Measurements from ENCODE around the gene IFNAR1. TPM values are rescaled to one million over a fixed set of nuclear protein-coding genes. Genes with fewer than 3 reads are reported as not detected.

Gene IFNAR1
- total and polyA plus RNA-seq, 9 of the 15 experiments (the other 6 are each of a cell fraction or from before 2014, with no cell fraction given): 8.6 to 31.8 (median 14.8) TPM

DNA sequence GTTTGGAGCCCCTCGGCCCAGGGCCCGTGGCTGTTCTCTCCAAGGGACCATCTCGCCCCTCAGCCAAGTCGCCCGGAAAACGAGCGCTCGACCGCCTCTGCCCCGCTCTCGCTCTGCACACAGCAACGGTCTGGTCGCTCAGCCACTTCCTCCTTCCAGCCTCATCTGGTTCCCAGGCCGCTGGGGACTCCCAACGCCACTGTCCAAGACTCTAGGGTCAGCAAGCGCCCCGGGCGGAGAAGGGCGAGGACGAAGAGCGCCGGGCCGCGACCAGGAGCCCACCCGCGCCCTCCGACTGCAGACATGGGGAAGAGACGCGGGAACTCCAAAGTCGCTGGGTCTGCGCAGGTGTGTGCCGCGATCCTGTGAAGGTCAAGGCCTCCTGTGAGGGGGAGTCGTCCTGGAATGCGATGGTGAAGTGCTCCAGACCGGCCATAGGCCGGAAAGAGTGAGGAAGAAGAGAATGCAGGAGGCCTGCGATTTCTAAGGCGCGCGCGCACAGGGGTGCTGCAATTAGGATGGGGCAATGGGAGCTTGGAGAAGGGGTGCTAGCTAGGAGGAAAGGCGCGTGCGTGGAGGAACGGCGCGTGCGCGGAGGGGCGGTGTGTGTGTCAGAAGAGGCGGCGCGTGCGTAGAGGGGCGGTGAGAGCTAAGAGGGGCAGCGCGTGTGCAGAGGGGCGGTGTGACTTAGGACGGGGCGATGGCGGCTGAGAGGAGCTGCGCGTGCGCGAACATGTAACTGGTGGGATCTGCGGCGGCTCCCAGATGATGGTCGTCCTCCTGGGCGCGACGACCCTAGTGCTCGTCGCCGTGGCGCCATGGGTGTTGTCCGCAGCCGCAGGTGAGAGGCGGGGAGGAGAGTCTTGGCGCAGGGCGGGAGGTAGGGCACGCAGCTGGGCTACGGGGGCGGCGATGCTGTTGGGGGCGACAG is at the start of gene IFNAR1 (continued):
- TF ChIP-seq ZFP1 (CRISPR knock-in tag; IDR thresholded peaks at IDR 0.05) (no peak), MTA1 (IDR thresholded peaks at IDR 0.05; ENCODE audit: borderline replicate concordance) (peak; percentile 80), ZZZ3 (IDR thresholded peaks at IDR 0.05) (no peak), PCBP2 (IDR thresholded peaks at IDR 0.05; ENCODE audit: low read depth, low read length, poor library complexity, severe bottlenecking) (no peak), KDM5B (IDR thresholded peaks at IDR 0.05; ENCODE audit: insufficient replicate concordance, low read depth, low read length) (peak; percentile 83), PYGO2 (tag; IDR thresholded peaks at IDR 0.05) (no peak), PHTF2 (CRISPR knock-in tag; IDR thresholded peaks at IDR 0.05) (0 out of 2 replicates have a peak, but pooled peaks have one; percentile 47), SMAD4 (CRISPR knock-in tag; conservative IDR thresholded peaks at IDR 0.05) (peak; percentile 13; the same call in 1 of the 2 replicates), MCM7 (IDR thresholded peaks at IDR 0.05) (no peak), ZEB2 (IDR thresholded peaks at IDR 0.05) (peak; percentile 84), BRD9 (IDR thresholded peaks at IDR 0.05; ENCODE audit: low read depth, partially characterized antibody) (peak; percentile 73), FOSL1 (tag; conservative IDR thresholded peaks at IDR 0.05) (peak; percentile 22; the same call in 1 of the 2 replicates), ID3 (CRISPR knock-in tag; IDR thresholded peaks at IDR 0.05) (no peak), ID3 (tag; IDR thresholded peaks at IDR 0.05) (peak; percentile 89; the same call in 1 of the 2 replicates), HDAC2 (IDR thresholded peaks at IDR 0.05) (peak; percentile 86), CBX8 (IDR thresholded peaks at IDR 0.05; ENCODE audit: borderline replicate concordance, extremely low read depth, low read depth, low read length, poor library complexity, severe bottlenecking) (no peak), RFX7 (CRISPR knock-in tag; IDR thresholded peaks at IDR 0.05) (no peak)
- TF ChIP-seq, protein P1, sequence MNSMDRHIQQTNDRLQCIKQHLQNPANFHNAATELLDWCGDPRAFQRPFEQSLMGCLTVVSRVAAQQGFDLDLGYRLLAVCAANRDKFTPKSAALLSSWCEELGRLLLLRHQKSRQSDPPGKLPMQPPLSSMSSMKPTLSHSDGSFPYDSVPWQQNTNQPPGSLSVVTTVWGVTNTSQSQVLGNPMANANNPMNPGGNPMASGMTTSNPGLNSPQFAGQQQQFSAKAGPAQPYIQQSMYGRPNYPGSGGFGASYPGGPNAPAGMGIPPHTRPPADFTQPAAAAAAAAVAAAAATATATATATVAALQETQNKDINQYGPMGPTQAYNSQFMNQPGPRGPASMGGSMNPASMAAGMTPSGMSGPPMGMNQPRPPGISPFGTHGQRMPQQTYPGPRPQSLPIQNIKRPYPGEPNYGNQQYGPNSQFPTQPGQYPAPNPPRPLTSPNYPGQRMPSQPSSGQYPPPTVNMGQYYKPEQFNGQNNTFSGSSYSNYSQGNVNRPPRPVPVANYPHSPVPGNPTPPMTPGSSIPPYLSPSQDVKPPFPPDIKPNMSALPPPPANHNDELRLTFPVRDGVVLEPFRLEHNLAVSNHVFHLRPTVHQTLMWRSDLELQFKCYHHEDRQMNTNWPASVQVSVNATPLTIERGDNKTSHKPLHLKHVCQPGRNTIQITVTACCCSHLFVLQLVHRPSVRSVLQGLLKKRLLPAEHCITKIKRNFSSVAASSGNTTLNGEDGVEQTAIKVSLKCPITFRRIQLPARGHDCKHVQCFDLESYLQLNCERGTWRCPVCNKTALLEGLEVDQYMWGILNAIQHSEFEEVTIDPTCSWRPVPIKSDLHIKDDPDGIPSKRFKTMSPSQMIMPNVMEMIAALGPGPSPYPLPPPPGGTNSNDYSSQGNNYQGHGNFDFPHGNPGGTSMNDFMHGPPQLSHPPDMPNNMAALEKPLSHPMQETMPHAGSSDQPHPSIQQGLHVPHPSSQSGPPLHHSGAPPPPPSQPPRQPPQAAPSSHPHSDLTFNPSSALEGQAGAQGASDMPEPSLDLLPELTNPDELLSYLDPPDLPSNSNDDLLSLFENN (IDR thresholded peaks at IDR 0.05; ENCODE audit: low read depth in 2 of 2, low read length in 2 of 2): no peak
- TF ChIP-seq, protein P2, sequence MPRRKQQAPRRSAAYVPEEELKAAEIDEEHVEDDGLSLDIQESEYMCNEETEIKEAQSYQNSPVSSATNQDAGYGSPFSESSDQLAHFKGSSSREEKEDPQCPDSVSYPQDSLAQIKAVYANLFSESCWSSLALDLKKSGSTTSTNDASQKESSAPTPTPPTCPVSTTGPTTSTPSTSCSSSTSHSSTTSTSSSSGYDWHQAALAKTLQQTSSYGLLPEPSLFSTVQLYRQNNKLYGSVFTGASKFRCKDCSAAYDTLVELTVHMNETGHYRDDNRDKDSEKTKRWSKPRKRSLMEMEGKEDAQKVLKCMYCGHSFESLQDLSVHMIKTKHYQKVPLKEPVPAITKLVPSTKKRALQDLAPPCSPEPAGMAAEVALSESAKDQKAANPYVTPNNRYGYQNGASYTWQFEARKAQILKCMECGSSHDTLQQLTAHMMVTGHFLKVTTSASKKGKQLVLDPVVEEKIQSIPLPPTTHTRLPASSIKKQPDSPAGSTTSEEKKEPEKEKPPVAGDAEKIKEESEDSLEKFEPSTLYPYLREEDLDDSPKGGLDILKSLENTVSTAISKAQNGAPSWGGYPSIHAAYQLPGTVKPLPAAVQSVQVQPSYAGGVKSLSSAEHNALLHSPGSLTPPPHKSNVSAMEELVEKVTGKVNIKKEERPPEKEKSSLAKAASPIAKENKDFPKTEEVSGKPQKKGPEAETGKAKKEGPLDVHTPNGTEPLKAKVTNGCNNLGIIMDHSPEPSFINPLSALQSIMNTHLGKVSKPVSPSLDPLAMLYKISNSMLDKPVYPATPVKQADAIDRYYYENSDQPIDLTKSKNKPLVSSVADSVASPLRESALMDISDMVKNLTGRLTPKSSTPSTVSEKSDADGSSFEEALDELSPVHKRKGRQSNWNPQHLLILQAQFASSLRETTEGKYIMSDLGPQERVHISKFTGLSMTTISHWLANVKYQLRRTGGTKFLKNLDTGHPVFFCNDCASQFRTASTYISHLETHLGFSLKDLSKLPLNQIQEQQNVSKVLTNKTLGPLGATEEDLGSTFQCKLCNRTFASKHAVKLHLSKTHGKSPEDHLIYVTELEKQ (CRISPR knock-in tag; IDR thresholded peaks at IDR 0.05): no peak
